ENCODE measurements around the gene CYGB.
"Not testable (repeated sequence)": the region's sequence is repeated elsewhere in the genome, so short reads cannot be mapped to it uniquely, and the experiment has no call there.

The CYGB gene

DNA sequence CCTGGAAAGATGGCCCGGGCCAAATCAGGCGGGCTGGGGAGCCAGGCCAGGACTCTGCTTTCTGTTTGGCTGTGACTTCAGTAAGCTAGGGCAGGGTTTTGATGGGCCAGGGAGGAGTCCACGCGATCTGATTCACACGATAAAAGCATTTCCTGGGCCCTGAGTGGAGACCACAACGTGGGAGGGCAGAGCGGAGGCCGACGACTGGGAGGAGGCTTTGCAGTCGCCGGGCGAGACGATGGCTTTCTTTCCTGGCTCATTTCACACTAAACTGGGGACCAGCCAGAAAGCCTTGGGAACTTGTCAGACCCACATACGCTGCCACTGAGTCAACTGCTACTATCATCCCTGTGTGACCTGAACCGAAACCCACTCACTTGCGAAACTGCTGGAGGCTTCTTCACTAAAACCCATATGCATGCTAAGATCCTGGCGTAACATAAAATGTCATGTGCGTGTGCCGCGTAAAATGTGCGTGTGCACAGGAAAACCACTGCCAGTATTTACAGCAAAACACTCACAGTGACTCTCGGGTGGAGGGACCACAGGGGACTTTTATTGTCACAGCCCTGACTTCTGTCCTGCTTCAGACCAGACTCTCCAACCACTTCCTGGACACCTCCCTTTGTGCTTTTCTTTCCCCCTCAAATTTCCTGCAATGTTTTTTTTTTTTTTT, 22.1 kb downstream of the CYGB start:
- no peak overlapping the region for H3K4me3 ChIP-seq (ENCODE audit: low read depth, low read length)
- peak; percentile 68 for DNase-seq (ENCODE audit: low read depth)
- TF ChIP-seq, protein P1, sequence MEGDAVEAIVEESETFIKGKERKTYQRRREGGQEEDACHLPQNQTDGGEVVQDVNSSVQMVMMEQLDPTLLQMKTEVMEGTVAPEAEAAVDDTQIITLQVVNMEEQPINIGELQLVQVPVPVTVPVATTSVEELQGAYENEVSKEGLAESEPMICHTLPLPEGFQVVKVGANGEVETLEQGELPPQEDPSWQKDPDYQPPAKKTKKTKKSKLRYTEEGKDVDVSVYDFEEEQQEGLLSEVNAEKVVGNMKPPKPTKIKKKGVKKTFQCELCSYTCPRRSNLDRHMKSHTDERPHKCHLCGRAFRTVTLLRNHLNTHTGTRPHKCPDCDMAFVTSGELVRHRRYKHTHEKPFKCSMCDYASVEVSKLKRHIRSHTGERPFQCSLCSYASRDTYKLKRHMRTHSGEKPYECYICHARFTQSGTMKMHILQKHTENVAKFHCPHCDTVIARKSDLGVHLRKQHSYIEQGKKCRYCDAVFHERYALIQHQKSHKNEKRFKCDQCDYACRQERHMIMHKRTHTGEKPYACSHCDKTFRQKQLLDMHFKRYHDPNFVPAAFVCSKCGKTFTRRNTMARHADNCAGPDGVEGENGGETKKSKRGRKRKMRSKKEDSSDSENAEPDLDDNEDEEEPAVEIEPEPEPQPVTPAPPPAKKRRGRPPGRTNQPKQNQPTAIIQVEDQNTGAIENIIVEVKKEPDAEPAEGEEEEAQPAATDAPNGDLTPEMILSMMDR (IDR thresholded peaks at IDR 0.05; ENCODE audit: low read depth, low read length, missing control alignments): no peak

DNA sequence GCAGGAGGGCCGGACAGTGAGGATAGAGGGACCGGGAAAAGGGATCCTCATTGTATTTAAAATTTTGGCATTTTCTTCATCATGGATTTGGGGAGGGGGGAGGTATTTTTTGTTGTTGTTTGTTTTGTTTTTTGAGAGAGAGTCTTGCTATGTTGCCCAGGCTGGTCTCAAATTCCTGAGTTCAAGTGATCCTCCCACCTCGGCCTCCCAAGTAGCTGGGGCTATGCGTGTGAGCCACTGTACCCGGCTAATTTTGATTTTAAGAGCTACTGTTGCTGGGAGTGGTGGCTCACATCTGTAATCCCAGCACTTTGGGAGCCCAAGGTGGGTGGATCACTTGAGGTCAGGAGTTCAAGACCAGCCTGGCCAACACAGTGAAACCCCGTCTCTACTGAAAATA, 23.2 kb downstream of the CYGB start:
- not testable (repeated sequence) for DNase-seq (ENCODE audit: low read depth); H3K4me3 ChIP-seq (ENCODE audit: low read depth, low read length)

DNA sequence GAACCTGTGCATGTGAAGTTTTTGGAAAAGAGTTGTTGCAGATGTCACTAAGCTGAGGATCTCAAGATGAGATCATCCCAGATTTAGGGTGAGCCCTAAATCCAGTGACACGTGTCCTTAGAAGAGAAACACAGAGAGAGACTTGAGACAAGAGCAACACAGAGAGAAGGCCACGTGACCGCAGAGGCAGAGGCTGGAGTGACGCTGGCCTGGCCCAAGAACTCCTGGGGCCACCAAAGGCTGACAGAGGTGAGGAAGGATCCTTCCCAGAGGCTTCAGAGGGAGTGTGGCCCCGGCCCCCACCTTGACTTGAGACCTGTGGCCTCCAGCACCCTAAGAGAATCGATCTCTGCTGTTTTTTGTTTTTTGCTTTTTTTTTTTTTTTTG, 24.2 kb downstream of the CYGB start:
- no peak for DNase-seq (ENCODE audit: low read depth)
- no peak overlapping the region for H3K4me3 ChIP-seq (ENCODE audit: low read depth, low read length)
- TF ChIP-seq, protein P1 (IDR thresholded peaks at IDR 0.05; ENCODE audit: low read depth, low read length, missing control alignments): no peak

DNA sequence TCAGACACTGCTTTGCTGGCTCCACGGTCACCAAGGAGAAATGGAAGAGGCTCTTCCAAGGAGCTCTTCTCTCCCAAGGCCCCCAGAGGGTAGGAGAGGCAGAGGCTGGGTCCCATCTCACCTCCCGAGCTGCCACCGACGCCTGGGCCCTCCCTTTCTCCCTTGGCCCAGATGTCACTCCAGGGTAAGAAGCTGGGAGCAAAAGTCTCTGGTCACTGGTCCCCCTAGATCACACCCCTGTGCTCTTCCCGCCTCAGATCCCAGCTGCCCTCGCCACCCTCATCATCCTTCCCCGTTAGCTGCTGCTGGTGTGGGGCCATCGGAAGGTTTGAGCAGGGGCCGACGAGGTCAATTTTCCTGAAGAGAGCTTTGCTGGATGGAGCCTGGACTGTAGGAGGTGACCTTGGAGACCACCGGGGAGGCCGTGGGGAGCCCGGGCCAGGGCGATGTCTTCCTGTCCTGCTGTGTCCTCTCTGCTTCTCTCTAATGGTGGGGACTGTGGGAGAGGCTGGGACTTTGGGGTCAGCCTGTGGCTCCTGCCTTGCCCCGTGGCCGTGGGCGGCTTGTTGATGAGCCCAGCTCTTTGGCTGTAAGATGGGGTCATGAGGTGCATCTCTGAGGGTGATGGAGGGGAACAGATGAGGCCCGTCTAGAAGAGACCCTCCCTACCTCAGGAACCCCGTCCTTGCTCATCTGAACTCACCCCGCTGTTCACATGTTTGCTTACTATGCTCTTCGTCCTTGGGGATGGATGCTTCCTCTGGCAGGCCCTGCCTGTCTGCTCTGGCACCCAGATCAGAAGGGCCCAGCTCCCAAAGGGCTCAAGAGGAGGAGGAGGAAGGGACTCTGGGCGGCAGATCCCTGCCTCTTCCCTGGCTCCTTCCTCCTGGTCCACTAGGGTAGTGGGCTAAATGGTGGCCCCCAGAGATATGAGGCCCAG, 24.9 kb downstream of the CYGB start:
- TF ChIP-seq, protein P1 (IDR thresholded peaks at IDR 0.05; ENCODE audit: low read depth, low read length, missing control alignments): no peak
- no peak for DNase-seq (ENCODE audit: low read depth)
- H3K4me3 ChIP-seq (ENCODE audit: low read depth, low read length): no peak overlapping the region

DNA sequence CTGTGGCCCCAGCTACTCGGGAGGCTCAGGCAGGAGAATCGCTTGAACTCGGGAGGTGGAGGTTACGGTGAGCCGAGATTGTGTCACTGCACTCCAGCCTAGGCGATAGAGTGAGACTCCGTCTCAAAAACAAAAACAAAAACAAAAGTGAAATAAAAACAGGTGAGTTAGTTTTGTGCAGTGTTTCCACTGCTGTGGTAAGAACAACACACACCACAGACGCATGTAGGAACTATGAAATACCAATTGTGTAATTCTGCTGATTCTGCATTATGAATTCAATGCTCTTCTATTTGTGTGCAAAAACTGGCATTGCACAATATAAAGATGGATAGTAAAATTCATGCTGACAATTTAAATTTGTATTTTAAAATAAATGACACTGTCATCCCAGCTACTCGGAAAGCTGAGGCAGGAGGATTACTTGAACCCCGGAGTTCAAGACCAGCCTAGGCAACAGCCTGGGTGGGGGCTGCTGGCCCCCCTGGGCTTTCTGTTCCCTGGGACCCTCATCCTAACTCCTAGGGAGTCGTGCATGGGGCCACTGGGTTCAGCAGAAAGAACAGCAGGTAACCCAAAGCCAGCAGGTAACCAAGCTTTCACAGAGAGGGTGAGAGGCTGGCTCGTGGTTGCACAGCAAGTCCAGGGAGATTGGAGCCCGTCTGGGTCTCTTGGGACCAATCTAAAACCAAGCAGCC, 25.7 kb downstream of the CYGB start:
- TF ChIP-seq, protein P1 (IDR thresholded peaks at IDR 0.05; ENCODE audit: low read depth, low read length, missing control alignments): no peak
- H3K4me3 ChIP-seq (ENCODE audit: low read depth, low read length): no peak overlapping the region
- no peak for DNase-seq (ENCODE audit: low read depth)

DNA sequence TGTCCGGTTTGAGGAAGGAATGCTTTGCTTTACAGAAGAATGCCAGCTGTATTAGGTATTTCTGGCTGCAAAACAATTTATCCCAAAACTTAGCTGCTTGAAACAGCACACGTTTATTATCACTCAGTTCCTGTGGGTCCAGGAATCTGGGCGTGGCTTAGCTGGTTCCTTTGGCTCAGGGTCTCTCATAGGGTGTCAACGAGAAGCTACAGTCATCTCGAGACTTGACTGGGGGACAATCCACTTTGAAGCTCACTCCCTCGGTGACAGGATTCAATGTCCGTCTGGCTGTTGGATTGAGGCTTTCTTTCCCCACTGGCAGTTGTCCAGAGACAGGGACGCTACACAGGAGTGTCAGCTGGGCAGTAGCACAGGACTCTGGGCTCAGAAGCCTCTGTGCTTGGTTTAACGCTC, 26.7 kb downstream of the CYGB start:
- no peak overlapping the region for H3K4me3 ChIP-seq (ENCODE audit: low read depth, low read length)
- TF ChIP-seq, protein P1 (IDR thresholded peaks at IDR 0.05; ENCODE audit: low read depth, low read length, missing control alignments): no peak
- no peak for DNase-seq (ENCODE audit: low read depth)

DNA sequence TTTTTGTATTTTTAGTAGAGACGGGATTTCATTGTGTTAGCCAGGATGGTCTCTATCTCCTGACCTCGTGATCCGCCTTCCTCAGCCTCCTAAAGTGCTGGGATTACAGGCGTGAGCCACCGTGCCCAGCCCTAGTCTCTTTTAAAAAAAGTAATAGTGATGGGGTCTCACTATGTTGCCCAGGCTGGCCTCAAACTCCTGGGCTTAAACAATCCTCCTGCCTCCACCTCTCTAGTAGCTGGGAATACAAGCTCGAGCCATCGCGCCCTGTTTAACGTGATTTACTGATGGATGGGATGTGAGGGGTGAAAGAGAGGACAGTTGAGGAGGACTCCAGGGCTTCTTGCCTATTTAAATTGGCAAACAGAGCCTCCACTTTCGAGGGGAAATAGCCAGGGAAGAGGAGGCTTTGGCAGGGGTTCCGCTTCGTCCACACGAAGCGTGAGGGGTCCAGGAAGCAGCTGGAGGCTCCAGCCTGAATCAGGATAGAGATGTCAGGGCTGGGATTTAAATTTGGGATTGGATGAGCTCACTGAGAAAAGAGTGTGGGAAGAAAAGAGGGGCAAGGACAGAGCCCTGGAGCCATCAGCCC, 28.9 kb downstream of the CYGB start:
- not testable (repeated sequence) for H3K4me3 ChIP-seq (ENCODE audit: low read depth, low read length); DNase-seq (ENCODE audit: low read depth)
